ENCODE measurements around the gene CCDC171.
"Not testable (repeated sequence)": the region's sequence is repeated elsewhere in the genome, so short reads cannot be mapped to it uniquely, and the experiment has no call there.

The CCDC171 gene

GRCh38 chr9:15693701-15694100, 140.9 kb downstream of the CCDC171 start:
- no peak for FAIRE-seq

GRCh38 chr9:15696979-15697378, 144.1 kb downstream of the CCDC171 start:
- no peak for DNase-seq (ENCODE audit: low spot score)

More at GRCh38 chr9:15693701-15694100, 140.9 kb downstream of the CCDC171 start:
- DNase-seq (ENCODE audit: low spot score): no peak

GRCh38 chr9:15697446-15697851, 144.6 kb downstream of the CCDC171 start:
- DNase-seq (ENCODE audit: low spot score) (peak; percentile 20), FAIRE-seq (peak; percentile 80)

More at GRCh38 chr9:15696979-15697378, 144.1 kb downstream of the CCDC171 start:
- no peak for FAIRE-seq

GRCh38 chr9:15699876-15700559, 147.2 kb downstream of the CCDC171 start:
- FAIRE-seq; DNase-seq (ENCODE audit: low spot score): not testable (repeated sequence)

GRCh38 chr9:15707000-15707399, 154.2 kb downstream of the CCDC171 start:
- FAIRE-seq: no peak
- DNase-seq (ENCODE audit: low spot score): no peak

- DNase-seq (ENCODE audit: low spot score) (no peak), FAIRE-seq (no peak)
These were observed 158.7 kb downstream of the CCDC171 start for GRCh38 chr9:15711531-15711930.

- DNase-seq (ENCODE audit: low spot score) (no peak), FAIRE-seq (no peak)
These were observed 159.1 kb downstream of the CCDC171 start for GRCh38 chr9:15711931-15712330.

- DNase-seq (ENCODE audit: low spot score): no peak
- no peak for FAIRE-seq
These were observed 161.9 kb downstream of the CCDC171 start for GRCh38 chr9:15714746-15715145.

GRCh38 chr9:15717290-15717967, 164.6 kb downstream of the CCDC171 start:
- FAIRE-seq: no peak
- no peak for DNase-seq (ENCODE audit: low spot score)

- DNase-seq (ENCODE audit: low spot score) (no peak), FAIRE-seq (no peak)
These were observed 165.6 kb downstream of the CCDC171 start for GRCh38 chr9:15718423-15718822.

GRCh38 chr9:15720861-15721260, 168.0 kb downstream of the CCDC171 start:
- no peak for FAIRE-seq

GRCh38 chr9:15722888-15723287, 170.0 kb downstream of the CCDC171 start:
- no peak for DNase-seq (ENCODE audit: low spot score)
- no peak for FAIRE-seq

More at GRCh38 chr9:15720861-15721260, 168.0 kb downstream of the CCDC171 start:
- no peak for DNase-seq (ENCODE audit: low spot score)

GRCh38 chr9:15724016-15724415, 171.2 kb downstream of the CCDC171 start:
- FAIRE-seq (no peak), DNase-seq (ENCODE audit: low spot score) (no peak)

GRCh38 chr9:15724612-15725011, 171.8 kb downstream of the CCDC171 start:
- DNase-seq (ENCODE audit: low spot score) (no peak), FAIRE-seq (no peak)

- FAIRE-seq (no peak), DNase-seq (ENCODE audit: low spot score) (no peak)
These were observed 173.1 kb downstream of the CCDC171 start for GRCh38 chr9:15725953-15726352.

- FAIRE-seq (no peak), DNase-seq (ENCODE audit: low spot score) (no peak)
These were observed 176.7 kb downstream of the CCDC171 start for GRCh38 chr9:15729507-15729906.

GRCh38 chr9:15735083-15735857, 182.4 kb downstream of the CCDC171 start:
- DNase-seq (ENCODE audit: low spot score) (no peak), FAIRE-seq (no peak)

GRCh38 chr9:15736569-15736968, 183.7 kb downstream of the CCDC171 start:
- DNase-seq (ENCODE audit: low spot score): no peak
- FAIRE-seq: no peak

- DNase-seq (ENCODE audit: low spot score) (no peak), FAIRE-seq (no peak)
These were observed 185.2 kb downstream of the CCDC171 start for GRCh38 chr9:15738011-15738410.

- DNase-seq (ENCODE audit: low spot score): no peak
- FAIRE-seq: no peak
These were observed 188.2 kb downstream of the CCDC171 start for GRCh38 chr9:15741015-15741414.

GRCh38 chr9:15743512-15743911, 190.7 kb downstream of the CCDC171 start:
- no peak for DNase-seq (ENCODE audit: low spot score)
- no peak for FAIRE-seq

- no peak for FAIRE-seq
- no peak for DNase-seq (ENCODE audit: low spot score)
These were observed 191.4 kb downstream of the CCDC171 start for GRCh38 chr9:15744196-15744595.
